SU-DHL-6 (cell line): ENCODE measurements around the gene LRRC8E.

ENCODE experiments used
- CTCF ChIP-seq: fragments of 200-600 bp; sonication (generic); IDR thresholded peaks from one replicate; pipeline ENCODE4 v1.5.1; 2017; ENCODE audit warnings: antibody characterized with exemption, mild to moderate bottlenecking, low read length, moderate library complexity; ENCODE audit not compliant: insufficient read depth, poor library complexity, severe bottlenecking
- EZH2phosphoT487 ChIP-seq: fragments of 200-600 bp; sonication (generic), shearing (Covaris generic); conservative IDR thresholded peaks from 2 replicates; pipeline ENCODE4 v1.6.1; 2018; ENCODE audit warnings: mild to moderate bottlenecking, antibody characterized with exemption, low read length, moderate library complexity, mixed read lengths

- TF ChIP-seq CTCF (peak; percentile 77), EZH2phosphoT487 (no peak)
These were observed 37.0 kb downstream of the LRRC8E start for GRCh38 chr19:7925171-7925851.
